Neuronal stem cell (in vitro differentiated cells): Measurements from ENCODE around the gene WHAMM.

Source experiments
- DNase-seq: peaks from one replicate; pipeline ENCODE4 v3.0.0-alpha.2; 2013; ENCODE audit warnings: low spot score
- H2AFZ ChIP-seq: one replicate; pipeline ENCODE4 v1.6.1; 2013; ENCODE audit warnings: mild to moderate bottlenecking, low read length, inconsistent platforms
- H2AK5ac ChIP-seq: 2 replicates; pipeline ENCODE4 v1.6.1; 2013; ENCODE audit warnings: low read depth, mild to moderate bottlenecking, inconsistent platforms, low read length, moderate library complexity, mixed read lengths
- H2BK120ac ChIP-seq: 2 replicates; pipeline ENCODE4 v1.6.1; 2013; ENCODE audit warnings: low read depth, mild to moderate bottlenecking, inconsistent platforms, low read length, moderate library complexity, mixed read lengths
- H2BK12ac ChIP-seq: one replicate; pipeline ENCODE4 v1.6.1; 2013; ENCODE audit warnings: low read length, inconsistent platforms
- H2BK15ac ChIP-seq: 2 replicates; pipeline ENCODE4 v1.6.1; 2013; ENCODE audit warnings: mild to moderate bottlenecking, low read length, inconsistent platforms, mixed read lengths
- H2BK5ac ChIP-seq: one replicate; pipeline ENCODE4 v1.6.1; 2013; ENCODE audit warnings: inconsistent platforms, mild to moderate bottlenecking, low read length, moderate library complexity
- H3K14ac ChIP-seq: one replicate; pipeline ENCODE4 v1.6.1; 2013; ENCODE audit warnings: low read length, inconsistent platforms
- H3K18ac ChIP-seq: 2 replicates; pipeline ENCODE4 v1.6.1; 2013; ENCODE audit warnings: low read length, inconsistent platforms
- H3K23ac ChIP-seq: 2 replicates; pipeline ENCODE4 v1.6.1; 2013; ENCODE audit warnings: low read depth, mild to moderate bottlenecking, mixed read lengths, low read length, inconsistent platforms; ENCODE audit not compliant: poor library complexity
- H3K27ac ChIP-seq: replicated peaks from 3 replicates; pipeline ENCODE4 v1.5.1; 2013; ENCODE audit warnings: low read length, inconsistent platforms
- H3K27me3 ChIP-seq, 3 experiments: 2 replicates each; pipeline ENCODE4 v1.6.1; 2013; ENCODE audit warnings: low read length in 3 of 3, mild to moderate bottlenecking in 2 of 3, inconsistent platforms in 1 of 3, low read depth in 1 of 3, mixed read lengths in 1 of 3, moderate library complexity in 1 of 3; ENCODE audit not compliant: control insufficient read depth in 3 of 3, insufficient read depth in 3 of 3
- H3K36me3 ChIP-seq, 2 donors: replicated peaks in 1 of 2; 2 replicates each; pipeline ENCODE4 v1.6.1; 2013; ENCODE audit warnings: low read length in 2 of 2; ENCODE audit not compliant: control insufficient read depth in 2 of 2, insufficient read depth in 2 of 2
- H3K4ac ChIP-seq: 2 replicates; pipeline ENCODE4 v1.6.1; 2013; ENCODE audit warnings: inconsistent platforms, mild to moderate bottlenecking, low read length, moderate library complexity
- H3K4me1 ChIP-seq, 2 donors: 1 replicate in 1 of 2; 2 replicates in 1 of 2; pipeline ENCODE4 v1.6.1; 2013; ENCODE audit warnings: low read length in 2 of 2, low read depth in 1 of 2; ENCODE audit not compliant: control insufficient read depth in 2 of 2, insufficient read depth in 1 of 2
- H3K4me2 ChIP-seq: one replicate; pipeline ENCODE4 v1.6.1; 2013; ENCODE audit warnings: mild to moderate bottlenecking, low read length, inconsistent platforms; ENCODE audit not compliant: insufficient read depth, poor library complexity, severe bottlenecking
- H3K4me3 ChIP-seq, 2 donors: 2 replicates each; pipeline ENCODE4 v1.5.1; 2013; ENCODE audit warnings: low read length in 2 of 2, mild to moderate bottlenecking in 2 of 2, inconsistent platforms in 1 of 2, moderate library complexity in 1 of 2
- H3K79me1 ChIP-seq: one replicate; pipeline ENCODE4 v1.6.1; 2013; ENCODE audit warnings: low read depth, mild to moderate bottlenecking, inconsistent platforms, low read length, moderate library complexity
- H3K9ac ChIP-seq: one replicate; pipeline ENCODE4 v1.6.1; 2013; ENCODE audit warnings: mild to moderate bottlenecking, low read depth, low read length, inconsistent platforms; ENCODE audit not compliant: poor library complexity
- H3K9me3 ChIP-seq, 2 donors: replicated peaks in 1 of 2; 2 replicates each; pipeline versions ENCODE3 to v1.6.1; 2013; ENCODE audit warnings: low read length in 2 of 2, mild to moderate bottlenecking in 2 of 2, inconsistent platforms in 1 of 2, low read depth in 1 of 2, mixed read lengths in 1 of 2, moderate library complexity in 1 of 2; ENCODE audit not compliant: control insufficient read depth in 2 of 2, insufficient read depth in 1 of 2
- H4K8ac ChIP-seq: one replicate; pipeline ENCODE4 v1.6.1; 2013; ENCODE audit warnings: low read depth, mild to moderate bottlenecking, inconsistent platforms, low read length, moderate library complexity
- H4K91ac ChIP-seq: one replicate; pipeline ENCODE4 v1.6.1; 2013; ENCODE audit warnings: low read length, low read depth, mild to moderate bottlenecking, inconsistent platforms; ENCODE audit not compliant: poor library complexity
- WGBS, 2 donors: extraction: QIAGEN DNeasy Blood & Tissue Kit; methylation state at CpG; one replicate each; pipeline ENCODE4 v1.1.7; 2013; ENCODE audit warnings: missing lambda C conversion rate in 2 of 2, mixed read lengths in 1 of 2; ENCODE audit not compliant: insufficient read length in 2 of 2, insufficient replicate concordance in 1 of 2; ENCODE audit errors: extremely low coverage in 2 of 2; 5-methylcytosine and 5-hydroxymethylcytosine counted together

The WHAMM gene

GRCh38 chr15:82807920-82808633, 1.4 kb upstream of the WHAMM start:
- peaks cover 0 to 5% of the 10 kb centered on the region in 2 donors for H3K36me3 ChIP-seq
- no peak overlapping the region for H2BK12ac ChIP-seq
- no peak overlapping the region for H3K4ac ChIP-seq
- H3K23ac ChIP-seq = no peak overlapping the region
- no peak overlapping the region for H3K4me2 ChIP-seq
- peaks cover 1 to 5% (median 2%) of the 10 kb centered on the region in 3 experiments for H3K27me3 ChIP-seq
- H3K18ac ChIP-seq = no peak overlapping the region
- H2AK5ac ChIP-seq = no peak overlapping the region
- H3K4me3 ChIP-seq = no peak overlapping the region
- no peaks in the 10 kb centered on the region for H3K9me3 ChIP-seq
- no peak overlapping the region for H3K14ac ChIP-seq
- no peak overlapping the region for H2BK120ac ChIP-seq
- DNase-seq = no peak
- H2BK15ac ChIP-seq = no peak overlapping the region
- no peak overlapping the region for H2BK5ac ChIP-seq
- H3K4me1 ChIP-seq = peaks cover 2 to 5% of the 10 kb centered on the region in 2 donors
- H4K91ac ChIP-seq = no peak overlapping the region
- no CpG with 5 or more reads among the region's 11 CpGs for WGBS, 2 donors
- H3K9ac ChIP-seq = no peak overlapping the region
- H3K27ac ChIP-seq = no peak overlapping the region
- peak overlapping the region; percentile 96 for H2AFZ ChIP-seq
- no peak overlapping the region for H4K8ac ChIP-seq
- no peaks in the 10 kb centered on the region for H3K79me1 ChIP-seq

GRCh38 chr15:82808634-82809041, 790 bp upstream of the WHAMM start:
- no peak overlapping the region for H4K8ac ChIP-seq
- no peak overlapping the region for H2BK5ac ChIP-seq
- no peak overlapping the region for H2AK5ac ChIP-seq
- H3K9ac ChIP-seq = no peak overlapping the region
- no peak overlapping the region for H3K14ac ChIP-seq
- H2AFZ ChIP-seq = peak overlapping the region; percentile 96
- no peak overlapping the region for H2BK15ac ChIP-seq
- whole genome bisulfite sequencing, 2 donors = no CpG with 5 or more reads among the region's 9 CpGs
- H3K27me3 ChIP-seq = peaks cover 0 to 2% (median 0%) of the 10 kb centered on the region in 3 experiments
- no peaks in the 10 kb centered on the region for H3K79me1 ChIP-seq
- H4K91ac ChIP-seq = no peak overlapping the region
- no peak overlapping the region for H2BK120ac ChIP-seq
- H3K9me3 ChIP-seq = no peaks in the 10 kb centered on the region
- H3K4me1 ChIP-seq = peaks cover 2 to 6% of the 10 kb centered on the region in 2 donors
- DNase-seq = no peak
- peak overlapping the region in 1 of 2 donors; percentile 75 for H3K4me3 ChIP-seq
- H3K27ac ChIP-seq = no peak overlapping the region
- no peak overlapping the region for H2BK12ac ChIP-seq
- H3K4ac ChIP-seq = no peak overlapping the region
- H3K36me3 ChIP-seq = peaks cover 0 to 11% of the 10 kb centered on the region in 2 donors
- H3K23ac ChIP-seq = no peak overlapping the region
- no peak overlapping the region for H3K4me2 ChIP-seq
- no peak overlapping the region for H3K18ac ChIP-seq

GRCh38 chr15:82810061-82810889, 847 bp downstream of the WHAMM start:
- no peak overlapping the region for H2AK5ac ChIP-seq
- peak overlapping the region; percentile 93 for H3K23ac ChIP-seq
- no peak overlapping the region for H2BK5ac ChIP-seq
- no peak overlapping the region for H4K91ac ChIP-seq
- H3K27ac ChIP-seq = peak overlapping the region; percentile 87
- H3K18ac ChIP-seq = peak overlapping the region; percentile 91
- H3K27me3 ChIP-seq = peaks cover 0 to 2% (median 0%) of the 10 kb centered on the region in 3 experiments
- no peak overlapping the region for H3K4ac ChIP-seq
- H3K36me3 ChIP-seq = peaks cover 0 to 22% of the 10 kb centered on the region in 2 donors
- DNase-seq = peak; percentile 42
- H2AFZ ChIP-seq = peak overlapping the region; percentile 96
- no peak overlapping the region for H2BK12ac ChIP-seq
- peak overlapping the region; percentile 75 to 98 for H3K4me3 ChIP-seq
- peaks cover 2 to 6% of the 10 kb centered on the region in 2 donors for H3K4me1 ChIP-seq
- H2BK15ac ChIP-seq = no peak overlapping the region
- H3K9ac ChIP-seq = peak overlapping the region; percentile 98
- H2BK120ac ChIP-seq = peak overlapping the region; percentile 61
- no peaks in the 10 kb centered on the region for H3K79me1 ChIP-seq
- WGBS, 2 donors = no CpG with 5 or more reads among the region's 81 CpGs
- H3K14ac ChIP-seq = peak overlapping the region; percentile 97
- H3K4me2 ChIP-seq = peak overlapping the region; percentile 80
- no peak overlapping the region for H4K8ac ChIP-seq
- no peaks in the 10 kb centered on the region for H3K9me3 ChIP-seq

GRCh38 chr15:82810890-82811426, 1.5 kb downstream of the WHAMM start:
- Histone ChIP-seq H4K91ac (no peak overlapping the region), H3K27me3 (peaks cover 0 to 2% (median 0%) of the 10 kb centered on the region in 3 experiments), H2BK12ac (no peak overlapping the region), H2BK5ac (no peak overlapping the region), H3K4ac (no peak overlapping the region), H3K9me3 (no peaks in the 10 kb centered on the region), H3K4me2 (peak overlapping the region; percentile 80), H3K14ac (no peak overlapping the region), H3K36me3 (peaks cover 0 to 29% of the 10 kb centered on the region in 2 donors), H2AFZ (peak overlapping the region; percentile 96), H3K79me1 (no peaks in the 10 kb centered on the region), H3K9ac (no peak overlapping the region), H3K27ac (no peak overlapping the region), H3K4me3 (peak overlapping the region in 1 of 2 donors; percentile 75), H3K18ac (no peak overlapping the region), H2AK5ac (no peak overlapping the region), H4K8ac (no peak overlapping the region), H2BK15ac (no peak overlapping the region), H3K4me1 (peaks cover 2 to 6% of the 10 kb centered on the region in 2 donors), H2BK120ac (no peak overlapping the region), H3K23ac (no peak overlapping the region)
- DNase-seq = no peak
- no CpG with 5 or more reads among the region's 6 CpGs for WGBS, 2 donors
